Liver (tissue), 9 donors: ENCODE data around the gene PLCB1. TPM values are rescaled to one million over a fixed set of nuclear protein-coding genes. Genes with fewer than 3 reads are reported as not detected.

Source experiments
- DNase-seq: peaks from one replicate; pipeline ENCODE4 v3.0.0-alpha.2; 2017; ENCODE audit warnings: low spot score
- H3K27ac ChIP-seq, 2 donors: one replicate each; pipeline ENCODE4 v1.7.0; 2013; ENCODE audit warnings: inconsistent platforms in 2 of 2, low read length in 2 of 2, control low read depth in 1 of 2, low read depth in 1 of 2, mild to moderate bottlenecking in 1 of 2
- H3K27me3 ChIP-seq, 4 donors: one replicate each; pipeline versions ENCODE4 v1.6.1 to v1.7.0; 2013; ENCODE audit warnings: low read length in 3 of 4, inconsistent platforms in 1 of 4, mild to moderate bottlenecking in 1 of 4, moderate library complexity in 1 of 4; ENCODE audit not compliant: control insufficient read depth in 4 of 4, insufficient read depth in 4 of 4
- H3K36me3 ChIP-seq, 4 donors: one replicate each; pipeline versions ENCODE4 v1.6.1 to v1.7.0; 2013; ENCODE audit warnings: low read length in 3 of 4, mild to moderate bottlenecking in 3 of 4, low read depth in 1 of 4, moderate library complexity in 1 of 4; ENCODE audit not compliant: control insufficient read depth in 4 of 4, insufficient read depth in 3 of 4
- H3K4me1 ChIP-seq, 4 donors: one replicate each; pipeline versions ENCODE4 v1.6.1 to v1.7.0; 2013; ENCODE audit warnings: low read length in 3 of 4, mild to moderate bottlenecking in 3 of 4, moderate library complexity in 1 of 4; ENCODE audit not compliant: control insufficient read depth in 4 of 4, insufficient read depth in 4 of 4
- H3K4me3 ChIP-seq, 3 donors: one replicate each; pipeline versions ENCODE4 v1.6.1 to v1.7.0; 2013; ENCODE audit warnings: low read length in 3 of 3, control low read depth in 1 of 3, low read depth in 1 of 3, mild to moderate bottlenecking in 1 of 3
- H3K9ac ChIP-seq, 2 donors: one replicate each; pipeline ENCODE4 v1.7.0; 2013; ENCODE audit warnings: low read length in 2 of 2, mild to moderate bottlenecking in 2 of 2, moderate library complexity in 2 of 2, control low read depth in 1 of 2, low read depth in 1 of 2
- H3K9me3 ChIP-seq, 4 donors: one replicate each; pipeline versions ENCODE4 v1.6.1 to v1.7.0; 2013; ENCODE audit warnings: low read length in 3 of 4; ENCODE audit not compliant: control insufficient read depth in 4 of 4
- EGR1 ChIP-seq, 2 donors: IDR thresholded peaks; 2 replicates each; pipeline ENCODE4 v1.6.1; 2016 to 2018; ENCODE audit warnings: antibody characterized with exemption in 2 of 2, low read depth in 2 of 2
- FOXA2 ChIP-seq: IDR thresholded peaks from 2 replicates; pipeline ENCODE4 v1.6.1; 2016; ENCODE audit warnings: antibody characterized with exemption
- GABPA ChIP-seq, 2 donors: IDR thresholded peaks in 1 of 2; conservative IDR thresholded peaks in 1 of 2; 2 replicates each; pipeline ENCODE4 v1.6.1; 2016; ENCODE audit warnings: antibody characterized with exemption in 2 of 2, mild to moderate bottlenecking in 1 of 2, moderate library complexity in 1 of 2
- HNF4A ChIP-seq, 2 donors: conservative IDR thresholded peaks; 2 replicates each; pipeline ENCODE4 v1.6.1; 2016; ENCODE audit warnings: antibody characterized with exemption in 2 of 2, mild to moderate bottlenecking in 2 of 2
- HNF4G ChIP-seq: IDR thresholded peaks from 2 replicates; pipeline ENCODE4 v1.6.1; 2016; ENCODE audit warnings: antibody characterized with exemption
- JUND ChIP-seq, 2 donors: IDR thresholded peaks; 2 replicates each; pipeline ENCODE4 v1.6.1; 2016; ENCODE audit warnings: antibody characterized with exemption in 2 of 2
- NR2F2 ChIP-seq: IDR thresholded peaks from 2 replicates; pipeline ENCODE4 v1.6.1; 2016; ENCODE audit warnings: antibody characterized with exemption
- RXRA ChIP-seq, 2 donors: IDR thresholded peaks; 2 replicates each; pipeline ENCODE4 v1.6.1; 2017 to 2018; ENCODE audit warnings: antibody characterized with exemption in 2 of 2, mild to moderate bottlenecking in 1 of 2
- SP1 ChIP-seq: IDR thresholded peaks from 2 replicates; pipeline ENCODE4 v1.6.1; 2018; ENCODE audit warnings: antibody characterized with exemption, mild to moderate bottlenecking
- TAF1 ChIP-seq: conservative IDR thresholded peaks from 2 replicates; pipeline ENCODE4 v1.6.1; 2016; ENCODE audit warnings: antibody characterized with exemption, mild to moderate bottlenecking
- YY1 ChIP-seq: IDR thresholded peaks from 2 replicates; pipeline ENCODE4 v1.6.1; 2016; ENCODE audit warnings: antibody characterized with exemption, mild to moderate bottlenecking
- WGBS: extraction: QIAGEN DNeasy Blood & Tissue Kit; methylation state at CpG from one replicate; pipeline ENCODE4 v1.1.7; 2013; 5-methylcytosine and 5-hydroxymethylcytosine counted together
- polyA plus RNA-seq, 2 donors: library from polyadenylated mRNA; stranded (reverse) in 1 of 2; unstranded in 1 of 2; fragments of 200-250 nt in 1 of 2; fragments of >200 nt in 1 of 2; fragmentation: Nextera tagmentation in 1 of 2; extraction: Ambion mirVana in 1 of 2; gene quantifications; one replicate each; pipeline versions ENCODE4 v1.2.1 to v1.2.3, GENCODE V29; 2013 to 2015
- total RNA-seq, 2 donors: library from RNA; depleted of rRNA; stranded (reverse); fragments of >200 nt; gene quantifications; one replicate each; pipeline ENCODE4 v1.2.3, GENCODE V29; 2014
- TF ChIP-seq, protein P1 (sequence below): IDR thresholded peaks from 2 replicates; pipeline ENCODE4 v1.6.1; 2016; ENCODE audit warnings: antibody characterized with exemption
- TF ChIP-seq, protein P2 (sequence below): IDR thresholded peaks from 2 replicates; pipeline ENCODE4 v1.6.1; 2016; ENCODE audit warnings: antibody characterized with exemption
- TF ChIP-seq, protein P3 (sequence below): IDR thresholded peaks from 2 replicates; pipeline ENCODE4 v1.6.1; 2016; ENCODE audit warnings: antibody characterized with exemption
- TF ChIP-seq, protein P4 (sequence below): fragments of 150-350 bp; IDR thresholded peaks from 2 replicates; pipeline ENCODE4 v1.5.1; 2017; ENCODE audit warnings: improper control_type of control experiment, low read depth, low read length; ENCODE audit not compliant: missing input control
- TF ChIP-seq, protein P5 (sequence below): IDR thresholded peaks from 2 replicates; pipeline ENCODE4 v1.6.1; 2016; ENCODE audit warnings: antibody characterized with exemption, mild to moderate bottlenecking
- donor health status: healthy.
- donor health status: healthy.
- donor health status: healthy.
- donor health status: healthy.
- donor health status: healthy.

PLCB1 gene
- total and polyA plus RNA-seq, 4 donors: 3.7 to 13.5 (median 5.9) TPM

DNA sequence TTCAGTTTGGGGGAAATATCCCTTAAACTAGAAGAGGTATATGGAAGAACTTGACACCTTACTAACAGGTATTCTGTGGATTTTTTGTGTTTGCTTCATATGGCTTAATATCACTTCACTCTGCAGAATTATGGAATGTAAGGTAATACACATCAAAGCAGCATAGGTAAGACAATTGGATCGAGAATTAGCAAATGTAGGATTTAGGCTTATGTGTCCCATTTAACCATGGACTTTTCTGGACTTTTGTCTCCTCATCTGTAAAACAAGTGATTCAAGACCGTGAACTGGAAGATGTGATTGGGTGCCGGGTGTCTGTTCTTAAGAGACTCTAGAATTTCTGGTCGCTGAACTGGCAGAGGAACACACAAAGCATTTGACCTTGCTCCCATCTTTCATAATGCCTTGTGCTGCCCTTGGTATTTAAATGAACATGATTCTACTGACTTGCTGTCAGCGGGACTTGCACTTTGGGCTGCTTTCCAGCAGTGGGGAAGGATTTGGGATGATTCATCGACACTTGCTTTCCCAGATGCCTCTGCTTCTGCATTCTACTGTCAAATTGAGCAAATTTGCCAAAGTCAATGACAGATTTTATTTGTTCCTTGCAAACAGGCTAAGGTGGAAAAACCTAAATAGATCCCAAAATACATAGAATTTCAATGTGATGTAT, 199.8 kb downstream of the PLCB1 start:
- Histone ChIP-seq H3K27me3 (no peaks in the 10 kb centered on the region), H3K9ac (no peak overlapping the region), H3K9me3 (no peaks in the 10 kb centered on the region), H3K4me1 (peaks cover 0 to 7% (median 4%) of the 10 kb centered on the region in 4 donors), H3K36me3 (no peaks in the 10 kb centered on the region), H3K4me3 (no peak overlapping the region), H3K27ac (no peak overlapping the region)
- DNase-seq: no peak
- WGBS: 72% methylated on average over 6 of the region's 6 CpGs
- TF ChIP-seq HNF4A (conservative IDR thresholded peaks at IDR 0.05) (peak in 1 of 2 donors; percentile 26), YY1 (no peak), FOXA2 (peak; percentile 6), JUND (IDR thresholded peaks at IDR 0.05) (peak in 1 of 2 donors; percentile 48), NR2F2 (peak; percentile 60), RXRA (IDR thresholded peaks at IDR 0.05) (no peak)
- TF ChIP-seq, protein P1, sequence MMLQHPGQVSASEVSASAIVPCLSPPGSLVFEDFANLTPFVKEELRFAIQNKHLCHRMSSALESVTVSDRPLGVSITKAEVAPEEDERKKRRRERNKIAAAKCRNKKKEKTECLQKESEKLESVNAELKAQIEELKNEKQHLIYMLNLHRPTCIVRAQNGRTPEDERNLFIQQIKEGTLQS: no peak
- TF ChIP-seq, protein P2, sequence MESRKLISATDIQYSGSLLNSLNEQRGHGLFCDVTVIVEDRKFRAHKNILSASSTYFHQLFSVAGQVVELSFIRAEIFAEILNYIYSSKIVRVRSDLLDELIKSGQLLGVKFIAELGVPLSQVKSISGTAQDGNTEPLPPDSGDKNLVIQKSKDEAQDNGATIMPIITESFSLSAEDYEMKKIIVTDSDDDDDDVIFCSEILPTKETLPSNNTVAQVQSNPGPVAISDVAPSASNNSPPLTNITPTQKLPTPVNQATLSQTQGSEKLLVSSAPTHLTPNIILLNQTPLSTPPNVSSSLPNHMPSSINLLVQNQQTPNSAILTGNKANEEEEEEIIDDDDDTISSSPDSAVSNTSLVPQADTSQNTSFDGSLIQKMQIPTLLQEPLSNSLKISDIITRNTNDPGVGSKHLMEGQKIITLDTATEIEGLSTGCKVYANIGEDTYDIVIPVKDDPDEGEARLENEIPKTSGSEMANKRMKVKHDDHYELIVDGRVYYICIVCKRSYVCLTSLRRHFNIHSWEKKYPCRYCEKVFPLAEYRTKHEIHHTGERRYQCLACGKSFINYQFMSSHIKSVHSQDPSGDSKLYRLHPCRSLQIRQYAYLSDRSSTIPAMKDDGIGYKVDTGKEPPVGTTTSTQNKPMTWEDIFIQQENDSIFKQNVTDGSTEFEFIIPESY: no peak

DNA sequence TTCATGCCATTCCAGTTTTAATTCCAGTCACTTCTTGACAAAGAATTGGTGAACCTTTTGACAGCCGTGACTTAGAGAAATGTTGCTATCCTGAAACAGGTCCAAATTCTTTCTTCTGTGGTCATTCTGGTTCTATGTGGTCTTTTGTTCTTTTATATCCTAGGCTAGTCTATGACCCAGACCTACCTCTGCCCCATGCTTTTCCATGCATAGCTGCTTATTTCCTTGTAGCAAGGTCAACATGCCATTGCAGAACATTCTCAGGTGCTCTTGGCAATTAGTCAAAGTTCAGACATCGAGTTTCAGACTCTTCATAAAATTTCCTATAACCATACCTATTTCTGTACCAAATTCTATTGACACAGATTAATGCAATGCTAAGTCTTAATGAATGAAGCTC, 202.6 kb downstream of the PLCB1 start:
- TF ChIP-seq TAF1 (no peak), EGR1 (IDR thresholded peaks at IDR 0.05; ENCODE audit: low read depth in 2 of 2) (no peak), FOXA2 (no peak), GABPA (IDR thresholded peaks at IDR 0.05 in 1 of 2, conservative IDR thresholded peaks at IDR 0.05 in 1 of 2) (no peak), JUND (IDR thresholded peaks at IDR 0.05) (no peak), HNF4G (no peak), YY1 (no peak), SP1 (no peak), RXRA (IDR thresholded peaks at IDR 0.05) (no peak)
- TF ChIP-seq, protein P1: no peak
- TF ChIP-seq, protein P3, sequence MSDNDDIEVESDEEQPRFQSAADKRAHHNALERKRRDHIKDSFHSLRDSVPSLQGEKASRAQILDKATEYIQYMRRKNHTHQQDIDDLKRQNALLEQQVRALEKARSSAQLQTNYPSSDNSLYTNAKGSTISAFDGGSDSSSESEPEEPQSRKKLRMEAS: no peak
- TF ChIP-seq, protein P4, sequence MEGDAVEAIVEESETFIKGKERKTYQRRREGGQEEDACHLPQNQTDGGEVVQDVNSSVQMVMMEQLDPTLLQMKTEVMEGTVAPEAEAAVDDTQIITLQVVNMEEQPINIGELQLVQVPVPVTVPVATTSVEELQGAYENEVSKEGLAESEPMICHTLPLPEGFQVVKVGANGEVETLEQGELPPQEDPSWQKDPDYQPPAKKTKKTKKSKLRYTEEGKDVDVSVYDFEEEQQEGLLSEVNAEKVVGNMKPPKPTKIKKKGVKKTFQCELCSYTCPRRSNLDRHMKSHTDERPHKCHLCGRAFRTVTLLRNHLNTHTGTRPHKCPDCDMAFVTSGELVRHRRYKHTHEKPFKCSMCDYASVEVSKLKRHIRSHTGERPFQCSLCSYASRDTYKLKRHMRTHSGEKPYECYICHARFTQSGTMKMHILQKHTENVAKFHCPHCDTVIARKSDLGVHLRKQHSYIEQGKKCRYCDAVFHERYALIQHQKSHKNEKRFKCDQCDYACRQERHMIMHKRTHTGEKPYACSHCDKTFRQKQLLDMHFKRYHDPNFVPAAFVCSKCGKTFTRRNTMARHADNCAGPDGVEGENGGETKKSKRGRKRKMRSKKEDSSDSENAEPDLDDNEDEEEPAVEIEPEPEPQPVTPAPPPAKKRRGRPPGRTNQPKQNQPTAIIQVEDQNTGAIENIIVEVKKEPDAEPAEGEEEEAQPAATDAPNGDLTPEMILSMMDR: no peak
- TF ChIP-seq, protein P5, sequence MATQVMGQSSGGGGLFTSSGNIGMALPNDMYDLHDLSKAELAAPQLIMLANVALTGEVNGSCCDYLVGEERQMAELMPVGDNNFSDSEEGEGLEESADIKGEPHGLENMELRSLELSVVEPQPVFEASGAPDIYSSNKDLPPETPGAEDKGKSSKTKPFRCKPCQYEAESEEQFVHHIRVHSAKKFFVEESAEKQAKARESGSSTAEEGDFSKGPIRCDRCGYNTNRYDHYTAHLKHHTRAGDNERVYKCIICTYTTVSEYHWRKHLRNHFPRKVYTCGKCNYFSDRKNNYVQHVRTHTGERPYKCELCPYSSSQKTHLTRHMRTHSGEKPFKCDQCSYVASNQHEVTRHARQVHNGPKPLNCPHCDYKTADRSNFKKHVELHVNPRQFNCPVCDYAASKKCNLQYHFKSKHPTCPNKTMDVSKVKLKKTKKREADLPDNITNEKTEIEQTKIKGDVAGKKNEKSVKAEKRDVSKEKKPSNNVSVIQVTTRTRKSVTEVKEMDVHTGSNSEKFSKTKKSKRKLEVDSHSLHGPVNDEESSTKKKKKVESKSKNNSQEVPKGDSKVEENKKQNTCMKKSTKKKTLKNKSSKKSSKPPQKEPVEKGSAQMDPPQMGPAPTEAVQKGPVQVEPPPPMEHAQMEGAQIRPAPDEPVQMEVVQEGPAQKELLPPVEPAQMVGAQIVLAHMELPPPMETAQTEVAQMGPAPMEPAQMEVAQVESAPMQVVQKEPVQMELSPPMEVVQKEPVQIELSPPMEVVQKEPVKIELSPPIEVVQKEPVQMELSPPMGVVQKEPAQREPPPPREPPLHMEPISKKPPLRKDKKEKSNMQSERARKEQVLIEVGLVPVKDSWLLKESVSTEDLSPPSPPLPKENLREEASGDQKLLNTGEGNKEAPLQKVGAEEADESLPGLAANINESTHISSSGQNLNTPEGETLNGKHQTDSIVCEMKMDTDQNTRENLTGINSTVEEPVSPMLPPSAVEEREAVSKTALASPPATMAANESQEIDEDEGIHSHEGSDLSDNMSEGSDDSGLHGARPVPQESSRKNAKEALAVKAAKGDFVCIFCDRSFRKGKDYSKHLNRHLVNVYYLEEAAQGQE: no peak
- H3K36me3 ChIP-seq: no peaks in the 10 kb centered on the region
- peaks cover 0 to 9% (median 5%) of the 10 kb centered on the region in 4 donors for H3K4me1 ChIP-seq
- WGBS: 53% methylated on average over 2 of the region's 2 CpGs
- H3K9ac ChIP-seq: no peak overlapping the region
- H3K9me3 ChIP-seq: no peaks in the 10 kb centered on the region
- no peak overlapping the region for H3K27ac ChIP-seq
- no peak overlapping the region for H3K4me3 ChIP-seq
- DNase-seq: no peak
- H3K27me3 ChIP-seq: no peaks in the 10 kb centered on the region
